ENCODE measurements around the gene EXOSC5.

EXOSC5 gene

DNA sequence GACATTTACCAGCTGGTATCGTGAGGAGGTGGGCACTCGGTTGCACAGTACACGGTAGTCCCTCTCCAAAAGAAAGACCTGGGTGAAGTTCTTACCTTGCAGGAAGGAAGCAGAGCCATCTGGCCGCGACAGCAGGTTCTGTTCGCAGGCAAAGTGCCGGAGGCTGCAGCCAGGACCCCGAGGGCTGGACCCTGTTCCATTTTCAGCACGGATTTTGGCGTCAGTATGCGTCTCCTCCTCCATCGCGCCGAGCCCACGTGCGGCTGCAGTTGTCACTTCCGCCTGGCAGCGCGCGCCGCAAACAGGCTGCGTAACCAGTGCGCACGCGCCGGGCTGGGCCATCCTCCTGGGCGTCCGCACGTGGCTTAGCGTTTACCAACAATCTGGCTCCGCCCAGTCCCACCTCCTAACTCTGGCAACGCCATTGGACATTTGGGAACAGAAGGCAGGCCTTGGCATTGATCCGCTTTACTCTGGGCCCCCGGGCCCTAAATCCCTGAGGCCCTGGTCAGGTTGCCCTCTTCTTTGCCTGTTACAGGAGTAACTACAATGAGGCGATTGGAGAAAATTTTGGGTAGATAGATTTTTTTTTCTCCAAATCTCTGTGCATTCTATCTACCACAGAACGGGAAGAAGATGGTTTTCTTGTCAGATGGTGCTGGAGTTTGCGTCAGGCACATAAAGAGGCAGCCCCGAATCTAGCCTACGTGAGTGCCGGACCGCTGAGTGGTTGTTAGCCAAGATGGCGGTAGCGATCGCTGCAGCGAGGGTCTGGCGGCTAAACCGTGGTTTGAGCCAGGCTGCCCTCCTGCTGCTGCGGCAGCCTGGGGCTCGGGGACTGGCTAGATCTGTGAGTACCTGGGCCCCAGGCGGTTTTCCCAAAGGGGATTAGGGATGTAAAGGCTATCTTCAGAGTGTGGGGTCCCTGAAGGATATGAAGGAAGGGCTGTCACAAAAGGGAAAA lies at the start of gene EXOSC5, which contains the start of gene BCKDHA:
EXOSC5 (minus strand) TSS at position 274 of the 964 bp plus-strand sequence; CDS start at position 243, 31 bp downstream.
BCKDHA (plus strand) TSS at position 733 of the 964 bp plus-strand sequence; CDS start at position 743, 10 bp downstream.
- Histone ChIP-seq H3K4me1 (ENCODE audit: insufficient read depth, low read length, poor library complexity, severe bottlenecking) (peaks cover 19% of the 10 kb centered on the region), H3K9ac (ENCODE audit: low read depth, low read length, poor library complexity, severe bottlenecking) (peak within 1 kb of the TSS; percentile 95), H2AFZ (ENCODE audit: low read length) (peak within 1 kb of the TSS; percentile 81), H3F3A (ENCODE audit: low read depth) (no peaks in the 10 kb centered on the region), H3K27me3 (ENCODE audit: insufficient read depth, low read length, poor library complexity, severe bottlenecking) (no peaks in the 10 kb centered on the region), H3K36me3 (ENCODE audit: insufficient read depth, low read length) (no peaks in the 10 kb centered on the region), H3K9me3 (ENCODE audit: insufficient read depth, low read depth, low read length) (no peaks in the 10 kb centered on the region), H3K79me2 (ENCODE audit: insufficient read depth, low read length) (peaks cover 61% of the 10 kb centered on the region), H3K4me3 (ENCODE audit: low read length, poor library complexity, severe bottlenecking) (peak within 1 kb of the TSS; percentile 97), H3K4me2 (ENCODE audit: low read depth, low read length, poor library complexity, severe bottlenecking) (peak within 1 kb of the TSS; percentile 98), H4K20me1 (ENCODE audit: insufficient read depth, low read length, poor library complexity, severe bottlenecking) (peaks cover 3% of the 10 kb centered on the region), H3K9me2 (replicated peaks; ENCODE audit: low read depth, low read length) (no peaks in the 10 kb centered on the region)
- no peak for TF ChIP-seq EZH2phosphoT487 (IDR thresholded peaks at IDR 0.05; ENCODE audit: borderline replicate concordance)
- TF ChIP-seq, protein P1, sequence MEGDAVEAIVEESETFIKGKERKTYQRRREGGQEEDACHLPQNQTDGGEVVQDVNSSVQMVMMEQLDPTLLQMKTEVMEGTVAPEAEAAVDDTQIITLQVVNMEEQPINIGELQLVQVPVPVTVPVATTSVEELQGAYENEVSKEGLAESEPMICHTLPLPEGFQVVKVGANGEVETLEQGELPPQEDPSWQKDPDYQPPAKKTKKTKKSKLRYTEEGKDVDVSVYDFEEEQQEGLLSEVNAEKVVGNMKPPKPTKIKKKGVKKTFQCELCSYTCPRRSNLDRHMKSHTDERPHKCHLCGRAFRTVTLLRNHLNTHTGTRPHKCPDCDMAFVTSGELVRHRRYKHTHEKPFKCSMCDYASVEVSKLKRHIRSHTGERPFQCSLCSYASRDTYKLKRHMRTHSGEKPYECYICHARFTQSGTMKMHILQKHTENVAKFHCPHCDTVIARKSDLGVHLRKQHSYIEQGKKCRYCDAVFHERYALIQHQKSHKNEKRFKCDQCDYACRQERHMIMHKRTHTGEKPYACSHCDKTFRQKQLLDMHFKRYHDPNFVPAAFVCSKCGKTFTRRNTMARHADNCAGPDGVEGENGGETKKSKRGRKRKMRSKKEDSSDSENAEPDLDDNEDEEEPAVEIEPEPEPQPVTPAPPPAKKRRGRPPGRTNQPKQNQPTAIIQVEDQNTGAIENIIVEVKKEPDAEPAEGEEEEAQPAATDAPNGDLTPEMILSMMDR (conservative IDR thresholded peaks at IDR 0.05; ENCODE audit: low read length), result no peak

DNA sequence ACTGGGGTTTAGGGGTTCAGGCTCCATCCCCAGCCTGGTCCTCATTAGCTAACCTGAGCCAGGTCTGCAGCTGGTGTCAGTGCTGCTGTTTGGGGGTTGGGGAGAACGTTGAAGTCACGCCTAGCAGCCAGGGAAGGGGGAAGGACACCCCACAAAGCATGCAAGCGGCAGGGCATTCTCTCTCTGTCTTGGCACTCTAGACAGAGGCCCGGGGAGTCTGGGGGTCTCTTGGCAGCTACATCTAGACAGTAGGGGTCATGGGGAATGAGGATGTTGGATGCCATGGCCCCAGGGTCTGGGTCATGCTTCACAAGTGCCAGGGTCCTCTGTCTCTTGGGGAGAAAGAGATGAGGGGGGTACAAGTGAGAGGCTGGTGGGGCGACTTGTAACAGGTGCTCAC lies 48.4 kb upstream of the EXOSC5 start:
- Histone ChIP-seq H3K4me1 (ENCODE audit: insufficient read depth, low read length, poor library complexity, severe bottlenecking) (no peaks in the 10 kb centered on the region), H3K4me3 (ENCODE audit: low read length, poor library complexity, severe bottlenecking) (no peak overlapping the region)
- no peak for TF ChIP-seq EZH2phosphoT487 (IDR thresholded peaks at IDR 0.05; ENCODE audit: borderline replicate concordance)
- TF ChIP-seq, protein P1 (conservative IDR thresholded peaks at IDR 0.05; ENCODE audit: low read length), result no peak

DNA sequence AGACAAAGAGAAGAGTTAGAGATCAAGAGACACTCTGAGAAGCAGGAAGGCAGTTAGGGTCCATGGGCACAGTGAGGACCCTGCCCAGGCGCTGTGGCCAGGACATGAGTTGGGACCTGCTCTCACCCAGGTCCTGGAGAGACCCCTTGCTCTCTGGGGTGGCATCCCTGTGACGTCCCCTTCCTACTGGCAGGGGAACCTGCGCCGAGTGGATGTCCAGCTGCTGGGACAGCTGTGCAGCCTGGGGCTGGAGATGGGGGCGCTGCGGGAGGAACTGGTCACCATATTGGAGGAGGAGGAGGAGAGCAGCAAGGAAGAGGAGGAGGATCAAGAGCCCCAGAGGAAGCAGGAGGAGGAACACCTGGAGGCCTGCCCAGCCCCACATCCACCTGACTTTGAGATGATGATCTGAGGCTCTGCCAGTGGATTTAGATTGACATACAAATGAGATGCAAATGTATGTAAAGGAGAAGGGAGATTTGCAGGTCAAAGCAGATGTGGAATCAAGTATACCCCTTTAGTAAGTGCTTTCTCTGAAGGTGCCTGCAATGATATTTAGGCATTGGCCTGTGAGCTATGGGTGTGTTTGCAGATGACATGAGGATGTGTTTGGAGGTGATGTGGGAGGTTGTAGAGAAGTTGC lies 46.8 kb upstream of the EXOSC5 start:
- H3K4me2 ChIP-seq (ENCODE audit: low read depth, low read length, poor library complexity, severe bottlenecking), result no peak overlapping the region
- H2AFZ ChIP-seq (ENCODE audit: low read length), result peak overlapping the region; percentile 63; the same call in 1 of the 2 replicates
- no peaks in the 10 kb centered on the region for H3K36me3 ChIP-seq (ENCODE audit: insufficient read depth, low read length)
- no peaks in the 10 kb centered on the region for H3K9me3 ChIP-seq (ENCODE audit: insufficient read depth, low read depth, low read length)
- H4K20me1 ChIP-seq (ENCODE audit: insufficient read depth, low read length, poor library complexity, severe bottlenecking), result no peaks in the 10 kb centered on the region
- no peaks in the 10 kb centered on the region for H3K27me3 ChIP-seq (ENCODE audit: insufficient read depth, low read length, poor library complexity, severe bottlenecking)
- TF ChIP-seq EZH2phosphoT487 (IDR thresholded peaks at IDR 0.05; ENCODE audit: borderline replicate concordance), result no peak
- TF ChIP-seq, protein P1 (conservative IDR thresholded peaks at IDR 0.05; ENCODE audit: low read length), result no peak
- H3K79me2 ChIP-seq (ENCODE audit: insufficient read depth, low read length), result peaks cover 3% of the 10 kb centered on the region; the same call in 1 of the 2 replicates
- H3K9ac ChIP-seq (ENCODE audit: low read depth, low read length, poor library complexity, severe bottlenecking), result no peak overlapping the region
- H3K9me2 ChIP-seq (replicated peaks; ENCODE audit: low read depth, low read length), result no peaks in the 10 kb centered on the region
- no peak overlapping the region for H3K4me3 ChIP-seq (ENCODE audit: low read length, poor library complexity, severe bottlenecking)
- H3F3A ChIP-seq (ENCODE audit: low read depth), result no peaks in the 10 kb centered on the region
- H3K4me1 ChIP-seq (ENCODE audit: insufficient read depth, low read length, poor library complexity, severe bottlenecking), result peaks cover 4% of the 10 kb centered on the region

More for the DNA sequence above, 48.4 kb upstream of the EXOSC5 start:
- H3K9ac ChIP-seq (ENCODE audit: low read depth, low read length, poor library complexity, severe bottlenecking), result no peak overlapping the region
- no peaks in the 10 kb centered on the region for H3K79me2 ChIP-seq (ENCODE audit: insufficient read depth, low read length)
- no peak overlapping the region for H2AFZ ChIP-seq (ENCODE audit: low read length)
- no peaks in the 10 kb centered on the region for H3K27me3 ChIP-seq (ENCODE audit: insufficient read depth, low read length, poor library complexity, severe bottlenecking)
- H3K36me3 ChIP-seq (ENCODE audit: insufficient read depth, low read length), result no peaks in the 10 kb centered on the region
- H3F3A ChIP-seq (ENCODE audit: low read depth), result no peaks in the 10 kb centered on the region
- no peaks in the 10 kb centered on the region for H4K20me1 ChIP-seq (ENCODE audit: insufficient read depth, low read length, poor library complexity, severe bottlenecking)
- H3K9me3 ChIP-seq (ENCODE audit: insufficient read depth, low read depth, low read length), result no peaks in the 10 kb centered on the region
- no peak overlapping the region for H3K4me2 ChIP-seq (ENCODE audit: low read depth, low read length, poor library complexity, severe bottlenecking)
- H3K9me2 ChIP-seq (replicated peaks; ENCODE audit: low read depth, low read length), result no peaks in the 10 kb centered on the region
